CD4-positive, alpha-beta T cell treated with Interleukin-4 for 1 hour (primary cell): ENCODE data around the gene GMDS.
A peak's percentile ranks its signal among the peaks of the same experiment; 100 is the strongest.

Source experiments
- DNase-seq, 2 donors: peaks; one replicate each; pipeline ENCODE4 v3.0.0-alpha.2; 2020 to 2022

GMDS gene

DNA sequence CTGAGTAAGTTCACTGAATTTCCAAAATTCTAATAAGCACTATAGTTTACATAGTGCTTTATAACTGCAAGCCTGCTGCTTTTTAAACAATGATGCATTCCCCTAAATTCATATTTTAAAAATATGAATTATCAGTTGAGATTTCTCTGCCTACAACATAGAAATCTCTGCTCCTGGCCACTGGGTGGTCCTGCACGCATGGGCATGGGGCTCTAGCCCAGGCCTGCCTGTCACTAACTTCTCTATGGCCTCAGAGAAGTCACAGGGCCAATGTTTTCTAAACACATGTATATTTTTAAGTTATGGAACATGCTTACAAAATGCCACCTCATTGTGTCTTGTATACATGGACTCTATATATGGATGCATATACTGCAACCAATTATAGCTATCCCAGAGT lies 424.7 kb downstream of the GMDS start:
- no peak for DNase-seq

DNA sequence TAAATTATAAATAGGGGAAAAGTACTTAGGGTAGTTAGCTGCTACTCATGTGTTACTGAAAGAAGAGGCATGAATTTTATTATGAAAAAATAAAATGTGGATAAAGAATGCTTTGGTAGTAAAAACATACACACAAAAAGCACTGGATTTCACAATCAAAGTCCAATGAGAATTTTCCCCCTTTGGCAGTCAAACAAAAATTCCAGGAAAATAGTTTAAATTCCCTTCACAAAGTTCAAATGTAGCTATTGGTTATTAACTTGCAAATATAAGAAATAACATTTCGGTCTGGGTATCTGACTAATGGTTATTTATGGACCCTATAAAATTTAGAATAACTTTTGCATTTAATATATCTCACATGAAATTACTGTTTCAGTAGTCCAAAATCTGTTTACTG lies 425.2 kb downstream of the GMDS start:
- DNase-seq = no peak

DNA sequence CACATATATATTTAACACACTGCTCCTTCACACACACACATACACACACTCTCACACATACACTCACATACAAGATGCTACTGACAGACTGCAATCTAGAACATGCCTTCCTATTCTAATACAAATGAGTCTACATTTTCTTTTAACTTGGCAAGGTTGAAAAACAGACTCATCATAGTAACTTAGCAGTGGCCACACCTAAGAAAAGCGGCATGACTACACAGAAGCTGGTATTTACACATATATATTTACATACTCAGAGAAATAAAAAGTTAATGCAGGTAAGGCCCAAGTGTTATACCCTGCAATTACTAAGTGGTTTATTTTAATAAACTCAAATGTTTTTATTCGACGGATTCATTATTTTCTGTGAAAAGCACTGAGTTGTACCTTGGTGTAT lies 426.4 kb downstream of the GMDS start:
- DNase-seq = no peak

DNA sequence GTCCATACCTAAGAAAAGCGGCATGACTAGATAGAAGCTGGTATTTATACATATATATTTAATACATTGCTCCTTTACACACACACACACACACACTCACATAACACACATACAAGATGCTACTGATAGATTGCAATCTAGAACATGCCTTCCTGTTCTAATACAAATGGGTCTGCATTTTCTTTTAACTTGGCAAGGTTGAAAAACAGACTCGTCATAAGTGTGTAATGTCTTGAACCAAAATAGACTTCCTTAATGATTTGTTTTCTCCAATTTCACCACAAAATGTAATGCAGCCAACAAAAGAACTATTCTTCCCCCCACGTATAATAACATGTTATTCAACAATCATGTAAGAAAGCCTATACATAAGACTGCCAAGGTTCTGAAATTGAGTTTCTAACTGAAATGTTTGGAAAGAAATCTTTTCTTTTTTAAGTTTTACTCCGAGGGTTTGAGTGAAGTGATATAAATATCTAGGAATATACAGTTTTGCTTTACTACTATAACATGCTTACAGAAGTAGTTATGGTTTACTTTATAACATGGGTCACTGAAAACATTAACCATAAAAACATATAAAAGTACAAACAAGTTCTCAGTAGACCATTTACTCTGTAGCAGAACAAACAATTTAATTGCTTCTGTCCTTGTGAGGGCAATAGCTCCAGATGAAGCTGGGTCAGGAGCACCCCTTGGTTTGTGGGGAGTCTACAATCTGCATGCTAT lies 428.2 kb downstream of the GMDS start:
- no peak for DNase-seq

DNA sequence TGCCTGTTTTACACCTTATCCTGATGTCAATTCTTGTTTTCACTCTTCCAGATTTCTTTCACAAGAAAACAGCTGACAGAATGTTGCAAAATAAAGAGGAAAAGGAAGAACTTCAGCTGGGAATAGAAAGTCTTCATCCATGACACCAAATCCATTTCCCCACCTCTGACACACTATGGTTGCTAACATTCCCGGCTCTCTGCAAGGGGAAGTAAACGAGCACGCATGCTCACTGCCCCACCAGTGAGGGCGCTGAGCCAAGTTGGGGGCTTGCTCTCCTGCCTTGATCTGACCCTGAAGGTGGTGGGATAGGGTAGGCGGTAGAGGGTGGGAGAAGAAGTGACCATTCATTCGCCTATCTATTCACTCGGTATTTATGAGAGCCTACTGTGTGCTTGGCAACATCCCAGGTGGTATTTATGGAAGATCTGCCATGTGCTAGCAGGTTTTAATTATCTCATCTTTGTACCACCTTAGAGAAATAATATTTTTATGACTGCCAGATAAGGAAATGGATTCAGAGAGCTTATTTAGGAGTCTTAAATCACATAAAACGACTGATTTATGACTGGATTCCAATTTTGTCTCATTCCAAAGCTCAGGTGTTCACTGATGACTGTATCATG lies 429.5 kb downstream of the GMDS start:
- DNase-seq = no peak

DNA sequence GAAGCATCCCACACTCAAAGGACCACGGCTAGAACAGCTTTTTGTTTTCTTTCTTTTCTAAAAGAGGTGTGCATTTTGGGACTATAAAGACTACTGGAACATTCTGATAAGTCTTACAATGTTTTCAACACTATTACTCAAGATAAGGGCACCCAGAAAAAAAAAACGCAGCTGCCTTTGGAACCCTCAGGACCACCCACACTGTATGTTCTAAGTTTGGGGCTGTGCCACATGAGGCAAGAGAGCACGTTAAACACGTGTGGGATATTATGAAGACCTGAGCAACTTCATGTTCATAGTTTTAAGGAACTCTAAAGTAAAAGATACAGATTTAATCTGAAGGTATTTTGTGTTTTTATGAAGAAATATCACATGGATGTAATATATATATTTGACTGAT lies 431.1 kb downstream of the GMDS start:
- DNase-seq = no peak

DNA sequence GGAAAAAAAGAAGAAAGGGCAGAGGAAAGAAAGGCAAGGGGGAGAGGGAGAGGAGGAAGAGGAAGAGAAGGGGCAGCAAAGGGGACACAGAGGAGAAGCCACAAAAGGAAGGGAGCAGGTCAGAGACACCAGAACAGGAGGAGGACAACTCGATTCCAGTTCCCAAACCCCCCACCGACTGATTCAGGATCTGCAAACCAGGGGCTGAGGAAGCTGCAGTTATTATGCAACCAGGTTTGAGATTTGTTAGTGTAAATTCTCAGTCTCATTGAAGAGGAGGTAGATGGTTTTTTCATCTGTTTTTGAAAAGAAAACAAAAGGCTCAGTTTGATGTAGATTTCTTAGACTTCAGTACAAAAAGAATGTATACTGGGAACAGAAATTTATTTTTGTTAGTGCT lies 432.9 kb downstream of the GMDS start:
- DNase-seq = no peak

DNA sequence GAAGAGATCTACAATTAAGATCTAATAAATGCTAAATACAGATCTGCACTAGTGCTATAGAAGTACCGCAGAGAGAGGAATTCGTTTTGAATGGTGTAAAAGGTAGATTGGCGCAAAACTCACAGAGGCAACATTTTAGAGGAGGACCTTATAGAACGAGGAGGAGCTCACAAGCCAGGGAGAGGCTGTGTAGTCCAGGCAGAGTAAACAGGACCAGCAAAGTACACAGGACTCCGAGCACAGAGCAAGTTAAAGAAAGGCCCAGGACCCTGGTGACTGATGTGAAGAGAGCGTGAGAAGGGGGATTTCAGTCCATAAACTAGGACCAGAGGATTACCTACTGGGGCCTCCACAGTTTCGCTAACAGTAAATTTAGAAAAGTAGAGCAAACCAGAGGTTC lies 433.4 kb downstream of the GMDS start:
- no peak for DNase-seq

DNA sequence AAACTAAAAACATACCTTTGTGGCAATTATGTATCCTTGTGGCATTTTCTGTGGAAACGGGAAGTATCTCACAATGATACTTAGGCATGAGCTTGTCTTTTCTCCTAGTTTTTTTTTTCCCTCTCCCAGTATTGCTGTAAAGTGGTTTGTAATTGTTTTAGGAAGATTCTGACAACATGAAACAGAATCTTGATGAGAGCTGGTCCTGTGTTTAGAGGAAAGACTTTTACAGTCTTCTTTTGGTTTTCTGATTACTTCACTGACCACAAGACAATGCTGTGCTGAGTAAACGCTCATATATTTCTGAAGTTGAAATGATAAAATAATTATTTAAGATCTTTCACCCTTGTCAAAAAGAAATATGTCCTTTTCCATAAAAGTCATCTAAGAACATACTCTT lies 434.5 kb downstream of the GMDS start:
- no peak for DNase-seq

DNA sequence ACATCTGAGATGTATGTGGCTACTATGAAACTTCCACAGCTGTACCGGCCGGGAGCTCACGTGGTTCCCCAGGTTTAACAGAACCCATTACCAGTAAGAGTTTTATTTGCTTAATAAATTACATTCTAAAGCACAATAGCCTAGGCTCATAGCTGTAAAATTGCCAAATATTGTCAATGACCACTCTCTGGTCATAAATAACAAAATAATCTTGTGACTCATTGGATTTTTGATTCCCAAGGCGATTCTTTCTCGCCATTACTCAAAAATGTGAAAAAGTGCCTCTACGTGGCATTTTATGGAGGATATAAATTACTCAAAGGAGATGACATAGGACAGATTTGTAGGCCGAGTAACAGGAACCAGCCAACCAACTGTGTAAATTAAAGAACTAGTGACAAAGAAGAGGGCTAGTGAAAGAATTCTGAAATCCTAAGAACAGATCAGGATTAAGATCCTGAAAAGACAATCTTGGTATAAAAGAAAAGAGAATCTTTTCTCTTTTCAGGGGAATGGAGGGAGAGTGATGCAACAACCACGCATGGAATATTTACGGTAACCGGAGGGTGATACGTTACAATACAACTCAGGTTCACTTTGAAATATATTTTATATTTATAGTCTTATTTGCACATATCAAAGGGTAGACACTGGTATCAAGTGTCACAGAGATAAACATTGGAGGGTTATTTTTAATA lies 436.0 kb downstream of the GMDS start:
- DNase-seq = no peak

DNA sequence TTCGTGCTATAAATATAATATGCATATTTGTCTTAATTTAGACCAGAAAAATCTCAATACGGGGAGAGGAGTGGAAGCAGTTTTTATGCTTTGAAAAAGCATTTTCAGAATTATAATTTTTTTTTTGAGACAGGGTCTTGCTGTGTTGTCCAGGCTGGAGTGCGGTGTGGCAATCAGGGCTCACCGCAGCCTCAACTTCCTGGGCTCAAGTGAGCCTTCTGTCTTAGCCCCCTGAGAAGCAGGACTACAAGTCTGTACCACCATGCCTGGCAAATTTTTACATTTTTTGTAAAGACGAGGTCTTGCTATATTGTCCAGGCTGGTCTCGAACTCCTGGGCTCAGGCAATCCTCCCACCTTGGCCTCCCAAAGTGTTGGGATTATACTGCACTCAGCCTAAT lies 438.5 kb downstream of the GMDS start:
- DNase-seq = no peak

DNA sequence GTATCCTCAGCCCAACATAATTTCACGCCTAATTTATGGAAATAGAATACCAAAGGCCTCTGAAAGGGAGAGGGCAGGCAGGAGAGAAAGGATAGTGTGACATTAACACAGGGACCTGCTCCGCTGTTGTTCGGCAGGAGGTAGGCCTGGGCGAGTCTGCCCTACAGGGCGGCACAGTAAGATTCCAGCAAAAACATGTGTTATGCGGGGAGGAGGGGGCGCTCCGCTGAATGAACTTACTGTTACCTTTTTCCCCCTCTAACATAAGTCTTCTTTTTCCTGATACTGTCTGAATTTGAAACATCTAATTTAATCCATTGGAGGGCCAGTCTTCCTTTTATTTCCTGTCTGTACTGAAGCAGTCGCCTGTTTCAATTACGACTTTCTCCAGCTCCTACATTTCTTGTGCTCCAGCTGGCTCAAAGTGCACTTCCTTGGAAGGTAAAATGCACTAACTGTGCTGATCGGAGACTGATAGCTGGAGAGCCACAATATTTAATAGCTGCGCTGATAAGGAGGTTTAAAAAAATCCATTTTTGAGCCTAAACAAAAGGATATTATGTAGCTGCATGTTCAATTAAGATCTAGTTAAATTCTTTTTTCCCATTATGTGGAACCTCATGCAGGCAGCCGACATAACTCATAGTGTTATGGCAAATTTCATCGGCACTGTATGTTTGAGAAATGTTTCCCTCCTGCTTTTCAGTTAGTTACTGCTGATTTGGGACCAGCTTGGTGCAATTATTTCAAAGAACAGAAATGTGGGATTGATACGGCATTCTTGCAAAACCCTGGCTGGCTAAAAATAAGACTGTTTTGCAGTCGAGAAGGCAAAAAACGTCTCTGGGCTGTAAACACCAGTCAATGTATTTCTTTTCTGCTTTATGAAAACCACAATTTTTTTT lies 442.7 kb downstream of the GMDS start:
- no peak for DNase-seq

DNA sequence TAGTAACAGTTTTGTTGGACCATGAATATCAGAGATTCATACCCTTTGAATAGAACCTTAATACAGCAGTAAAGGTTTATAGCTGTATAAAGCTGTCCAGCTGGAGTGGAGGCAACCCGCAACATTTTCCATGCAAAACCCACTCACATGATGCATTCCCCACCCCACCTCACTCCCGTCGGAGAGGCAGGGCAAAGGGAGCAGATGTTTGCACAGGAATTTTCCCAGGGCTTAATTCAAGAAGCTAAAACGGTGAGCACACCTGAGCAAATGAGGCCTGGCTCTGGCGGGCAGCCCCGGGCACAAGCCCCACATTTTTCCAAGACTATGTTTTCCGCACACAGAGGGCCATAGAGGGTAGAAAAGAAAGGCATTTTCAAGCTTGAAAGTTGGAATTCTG lies 444.0 kb downstream of the GMDS start:
- no peak for DNase-seq

DNA sequence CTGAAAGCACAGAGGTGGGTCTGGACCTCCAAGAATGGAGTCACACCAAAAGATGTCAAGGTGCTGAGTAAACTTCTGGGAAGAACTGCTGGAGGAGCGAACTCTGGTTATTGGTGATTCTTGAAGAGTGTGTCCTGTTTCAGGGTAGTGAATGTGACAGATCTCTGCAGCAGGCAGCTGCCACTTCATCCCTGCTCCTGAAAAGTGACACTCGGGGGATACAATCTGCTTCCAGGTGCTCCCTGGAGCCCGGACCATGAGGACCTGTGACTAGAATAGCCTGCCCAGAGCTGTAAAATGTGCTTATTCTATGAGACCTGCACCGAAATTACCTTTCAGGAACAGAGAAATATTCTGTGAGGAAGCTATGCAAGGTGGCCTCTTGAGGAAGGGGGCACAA lies 444.6 kb downstream of the GMDS start:
- DNase-seq = no peak

DNA sequence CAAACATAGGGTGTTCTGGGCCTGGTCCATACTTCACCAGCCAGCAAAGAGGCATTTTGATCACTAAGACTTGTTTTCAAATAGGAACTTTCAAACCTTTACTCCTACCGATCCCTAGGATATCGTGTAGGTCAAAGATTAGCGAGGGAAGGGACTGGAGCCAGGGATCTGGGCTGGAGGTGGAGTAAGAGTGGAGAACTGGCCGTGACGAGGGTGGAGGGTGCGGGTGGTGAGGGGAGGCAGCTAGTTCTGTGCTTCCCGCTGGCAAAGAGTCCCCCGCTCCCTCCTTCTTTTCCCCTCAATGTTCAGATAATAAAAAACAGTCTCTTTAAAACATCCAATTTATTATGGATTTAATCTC lies 446.5 kb downstream of the GMDS start:
- DNase-seq = no peak

DNA sequence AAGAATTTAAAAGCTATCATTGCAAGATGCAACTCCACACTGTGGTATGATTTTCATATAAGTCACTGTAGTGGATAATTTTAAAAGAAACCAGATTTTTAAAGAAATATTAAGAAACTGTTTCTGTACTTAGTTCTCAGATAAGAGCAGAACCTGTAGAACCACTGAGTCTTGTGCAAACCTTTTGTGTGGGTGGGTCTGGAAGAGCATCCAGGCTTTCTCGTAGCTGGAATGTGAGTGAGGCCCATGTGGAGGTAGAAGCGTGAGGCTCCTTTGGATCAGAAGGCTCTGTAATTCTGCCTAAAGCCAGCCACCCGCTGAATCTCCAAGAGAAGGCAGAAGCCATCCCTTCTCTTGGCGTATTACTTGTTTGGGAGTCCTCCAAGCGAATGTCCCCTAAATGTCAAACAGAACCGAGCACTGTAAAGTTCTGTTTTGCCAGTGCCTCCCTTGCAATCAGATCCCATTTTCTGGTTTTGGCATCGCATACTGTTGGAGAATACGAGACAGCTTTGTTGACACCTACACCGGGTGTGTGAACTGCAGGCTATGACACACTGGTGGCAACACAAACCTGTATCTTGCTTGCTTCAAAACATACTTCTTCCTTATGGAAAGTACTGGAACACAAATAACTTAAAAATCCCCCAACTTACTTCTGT lies 447.0 kb downstream of the GMDS start:
- no peak for DNase-seq

DNA sequence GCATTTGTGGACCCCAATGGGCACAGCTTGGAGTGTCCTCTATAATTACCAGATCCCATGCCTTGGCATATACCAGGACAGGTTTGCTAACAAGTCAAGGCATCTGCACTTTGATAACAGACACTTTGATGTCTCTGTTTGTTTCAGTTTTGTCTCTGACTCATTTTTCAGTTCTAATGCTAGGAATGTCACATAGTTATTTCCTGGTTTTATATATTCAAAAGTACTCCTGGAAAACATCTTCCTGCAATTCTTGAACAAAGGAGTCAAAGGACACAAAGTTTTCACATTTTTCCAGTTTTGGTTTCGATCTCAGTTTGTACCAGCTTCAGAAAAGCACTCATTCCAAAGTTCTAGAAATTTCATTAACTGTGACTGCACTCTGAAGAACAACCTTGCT lies 447.6 kb downstream of the GMDS start:
- no peak for DNase-seq

DNA sequence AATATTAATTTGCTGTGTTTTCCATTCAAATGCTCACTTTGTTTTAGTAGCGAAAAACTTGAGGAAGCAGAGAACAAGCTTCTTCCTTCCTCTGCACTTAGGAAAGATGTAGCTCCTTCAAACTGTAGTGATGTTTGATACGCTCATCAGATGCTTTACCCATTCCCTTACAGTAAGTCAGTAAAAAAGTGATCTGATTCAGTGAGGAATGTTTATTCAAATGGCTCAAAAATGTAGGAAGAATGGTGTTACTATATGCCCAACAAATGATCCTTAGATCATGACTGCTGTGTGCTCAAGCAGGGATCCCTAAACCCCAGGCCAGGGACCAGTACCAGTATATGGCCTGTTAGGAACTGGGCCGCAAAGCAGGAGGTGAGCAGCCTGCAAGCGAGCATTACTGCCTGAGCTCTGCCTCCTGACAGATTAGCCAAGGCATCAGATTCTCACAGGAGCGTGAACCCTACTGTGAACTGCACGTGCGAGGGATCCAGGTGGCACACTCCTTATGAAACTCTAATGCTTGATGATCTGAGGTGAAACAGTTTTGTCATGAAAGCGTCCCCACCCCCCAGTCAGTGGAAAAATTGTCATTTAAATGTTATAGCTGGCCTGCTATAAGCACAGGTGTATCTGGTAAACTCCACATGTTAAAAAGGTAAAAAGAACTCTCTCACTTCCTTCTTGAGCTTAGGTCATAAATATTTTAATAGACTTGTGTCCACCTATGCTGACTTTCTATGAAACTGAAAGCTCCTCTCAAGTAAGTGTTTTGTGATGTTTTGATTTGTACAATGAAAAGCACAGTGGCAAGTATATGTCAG lies 448.5 kb downstream of the GMDS start:
- no peak for DNase-seq

DNA sequence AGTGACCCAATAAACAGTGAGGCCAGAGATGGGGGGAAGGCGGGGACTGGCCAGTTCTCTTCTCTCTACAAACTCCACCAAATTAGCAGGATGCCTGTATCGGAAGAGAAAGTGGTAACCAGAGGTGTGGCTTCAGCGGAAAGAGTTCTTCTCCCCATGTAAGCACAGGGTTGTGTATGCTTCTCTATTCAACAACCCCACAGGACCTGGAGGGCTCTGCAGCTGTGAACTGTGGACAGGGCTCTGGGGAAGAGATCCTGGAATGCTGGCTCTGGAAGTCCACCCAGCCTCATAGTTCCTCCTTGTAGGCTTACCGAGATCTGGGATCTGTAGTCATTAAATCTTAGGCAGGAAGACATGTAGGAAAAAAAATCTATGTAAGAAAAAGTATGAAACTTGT lies 449.5 kb downstream of the GMDS start:
- DNase-seq = no peak

DNA sequence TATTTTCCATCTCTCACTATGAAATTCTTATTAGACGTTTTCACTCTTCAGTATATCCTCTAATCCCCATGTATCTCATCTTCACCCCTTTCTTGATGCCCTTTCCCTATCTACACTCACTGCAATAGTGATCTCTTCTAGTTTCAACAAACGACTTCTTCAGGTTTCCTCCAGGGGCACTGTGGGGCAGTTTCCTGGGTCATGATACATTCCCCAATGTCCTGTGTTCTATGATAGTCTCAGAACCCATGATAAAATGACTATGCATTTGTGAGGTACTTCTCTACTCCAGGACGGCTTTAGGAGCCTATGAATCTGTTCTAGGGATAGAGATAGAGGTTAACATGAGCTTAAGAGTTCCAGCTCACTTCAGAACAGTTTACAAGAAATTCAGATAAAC lies 452.4 kb downstream of the GMDS start:
- DNase-seq = peak in 1 of 2 donors; percentile 4

DNA sequence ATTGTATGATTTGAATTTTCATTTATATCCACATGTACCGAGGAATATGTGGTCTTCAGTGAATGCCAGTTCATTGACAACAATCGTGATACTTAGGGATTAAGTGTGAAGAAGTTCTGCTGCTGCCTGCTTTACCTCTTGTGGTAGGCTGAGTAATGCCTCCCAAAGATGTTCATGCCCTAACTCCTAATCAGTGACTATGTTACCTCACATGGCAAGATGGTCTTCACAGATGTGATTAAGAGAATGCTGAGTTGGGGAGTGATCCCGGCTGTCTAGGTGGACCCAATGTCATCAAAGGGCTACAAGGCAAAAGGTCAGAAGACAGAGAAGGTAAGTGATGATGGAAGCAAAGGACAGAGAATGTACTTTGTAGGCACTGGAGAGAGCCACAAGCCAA lies 454.7 kb downstream of the GMDS start:
- DNase-seq = no peak

DNA sequence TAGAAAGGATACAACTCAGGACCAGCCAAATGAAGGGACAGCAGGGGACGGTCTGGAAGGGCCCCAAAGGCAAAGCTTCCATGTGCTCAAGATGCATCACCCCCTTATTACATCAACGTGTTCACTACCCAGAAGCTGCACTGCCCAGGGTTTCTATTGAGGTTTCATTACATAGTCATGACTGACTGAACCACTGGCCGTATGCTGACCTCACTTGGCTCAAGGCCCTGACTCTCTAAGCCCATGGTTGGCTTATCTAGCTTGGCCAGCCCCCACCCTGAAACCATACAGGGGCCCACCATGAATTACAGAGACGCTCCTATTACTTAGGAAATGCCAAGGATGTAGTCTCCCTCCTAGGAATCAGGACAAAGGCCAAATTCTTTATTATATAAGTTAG lies 456.3 kb downstream of the GMDS start:
- no peak for DNase-seq
